GM19455 (cell line): Measurements from ENCODE around the gene SPAM1.
"Not testable (repeated sequence)": the region's sequence is repeated elsewhere in the genome, so short reads cannot be mapped to it uniquely, and the experiment has no call there.

ENCODE experiments used
- ATAC-seq: cut with Tn5 transposase; IDR thresholded peaks from one replicate; pipeline ENCODE4 v1.9.1; 2021; ENCODE audit not compliant: unreplicated experiment

SPAM1 gene

GRCh38 chr7:123924941-123925340 is at the start of gene SPAM1:
Gene SPAM1 (plus strand): TSS chr7:123925241. CDS start chr7:123953571, 28,330 bp downstream.
- no peak for ATAC-seq

GRCh38 chr7:123876557-123877256 is 48.3 kb upstream of the SPAM1 start:
- ATAC-seq = no peak

GRCh38 chr7:123879628-123880027 is 45.4 kb upstream of the SPAM1 start:
- ATAC-seq = no peak

GRCh38 chr7:123881300-123881699 is 43.7 kb upstream of the SPAM1 start:
- no peak for ATAC-seq

GRCh38 chr7:123883154-123883553 is 41.9 kb upstream of the SPAM1 start:
- no peak for ATAC-seq

GRCh38 chr7:123888192-123888591 is 36.8 kb upstream of the SPAM1 start:
- no peak for ATAC-seq

GRCh38 chr7:123894753-123895152 is 30.3 kb upstream of the SPAM1 start:
- ATAC-seq = not testable (repeated sequence)

- ATAC-seq = no peak
Measured at GRCh38 chr7:123901101-123901500, 23.9 kb upstream of the SPAM1 start.

- no peak for ATAC-seq
Measured at GRCh38 chr7:123905714-123906113, 19.3 kb upstream of the SPAM1 start.

GRCh38 chr7:123916240-123916724 is 8.8 kb upstream of the SPAM1 start:
- ATAC-seq = no peak

GRCh38 chr7:123917878-123918277 is 7.2 kb upstream of the SPAM1 start:
- ATAC-seq = no peak

- no peak for ATAC-seq
Measured at GRCh38 chr7:123918309-123918708, 6.7 kb upstream of the SPAM1 start.

- no peak for ATAC-seq
Measured at GRCh38 chr7:123923599-123923998, 1.4 kb upstream of the SPAM1 start.

- no peak for ATAC-seq
Measured at GRCh38 chr7:123929107-123929506, 4.1 kb downstream of the SPAM1 start.

GRCh38 chr7:123929655-123930054 is 4.6 kb downstream of the SPAM1 start:
- ATAC-seq = no peak

GRCh38 chr7:123935436-123936381 is 10.7 kb downstream of the SPAM1 start:
- no peak for ATAC-seq

GRCh38 chr7:123936388-123936787 is 11.3 kb downstream of the SPAM1 start:
- ATAC-seq = no peak

- ATAC-seq = no peak
Measured at GRCh38 chr7:123939784-123940183, 14.7 kb downstream of the SPAM1 start.

- ATAC-seq = no peak
Measured at GRCh38 chr7:123941391-123942180, 16.5 kb downstream of the SPAM1 start.

- no peak for ATAC-seq
Measured at GRCh38 chr7:123944395-123944794, 19.4 kb downstream of the SPAM1 start.

- no peak for ATAC-seq
Measured at GRCh38 chr7:123945938-123946337, 20.9 kb downstream of the SPAM1 start.
